B cell (primary cell): ENCODE data around the gene PRKN. TPM values are rescaled to one million over a fixed set of nuclear protein-coding genes. Genes with fewer than 3 reads are reported as not detected.

ENCODE experiments used
- ATAC-seq: fragments of 200-7000 bp; cut with Tn5 transposase; one replicate; pipeline ENCODE4 v1.10.0; 2021; ENCODE audit warnings: low read depth, mild to moderate bottlenecking, moderate number of reproducible peaks, moderate library complexity
- CTCF ChIA-PET: fragments of 350-600 bp; sonication (Branson Sonifier 250); formaldehyde crosslinking; loops from one replicate; lab custom pipeline; 2021; ENCODE audit warnings: antibody characterized with exemption, inconsistent platforms; lab: Charles Lee
- POLR2A ChIA-PET: fragments of 350-600 bp; sonication (Branson Sonifier 250); formaldehyde crosslinking; loops from one replicate; lab custom pipeline; 2021; ENCODE audit warnings: antibody characterized with exemption; lab: Charles Lee
- DNase-seq: peaks from one replicate; pipeline ENCODE4 v3.0.0; 2013
- H2AFZ ChIP-seq: 2 replicates; pipeline ENCODE4 v1.6.1; 2012; ENCODE audit warnings: mild to moderate bottlenecking, low read depth, low read length; ENCODE audit not compliant: insufficient read depth, poor library complexity, severe bottlenecking
- H3K27ac ChIP-seq, 2 donors: 1 replicate in 1 of 2; 2 replicates in 1 of 2; pipeline ENCODE4 v1.5.1; 2012 to 2013; ENCODE audit warnings: low read length in 2 of 2, mild to moderate bottlenecking in 2 of 2, moderate library complexity in 1 of 2
- H3K27me3 ChIP-seq, 4 experiments: fragments of 200-600 bp in 1 of 4; sonication (generic) in 1 of 4; replicated peaks in 1 of 4; 1 replicate in 2 of 4; 2 replicates in 2 of 4; pipeline versions ENCODE4 v1.6.1 to v1.7.0; 2013 to 2016; ENCODE audit warnings: low read length in 3 of 4, mild to moderate bottlenecking in 2 of 4, mixed read lengths in 1 of 4, moderate library complexity in 1 of 4; ENCODE audit not compliant: insufficient read depth in 4 of 4, control insufficient read depth in 3 of 4; ENCODE audit errors: control extremely low read depth in 1 of 4
- H3K36me3 ChIP-seq, 2 experiments: replicated peaks in 1 of 2; 1 replicate in 1 of 2; 2 replicates in 1 of 2; pipeline versions ENCODE4 v1.6.1 to v1.7.1; 2013; ENCODE audit warnings: low read length in 1 of 2; ENCODE audit not compliant: insufficient read depth in 2 of 2, control insufficient read depth in 1 of 2; ENCODE audit errors: control extremely low read depth in 1 of 2, extremely low read depth in 1 of 2
- H3K4me1 ChIP-seq, 2 donors: fragments of 200-600 bp in 1 of 2; sonication (generic) in 1 of 2; 1 replicate in 1 of 2; 2 replicates in 1 of 2; pipeline versions ENCODE4 v1.5.1 to v1.6.1; 2013 to 2017; ENCODE audit warnings: low read length in 2 of 2; ENCODE audit not compliant: control insufficient read depth in 2 of 2, insufficient read depth in 2 of 2
- H3K4me2 ChIP-seq: replicated peaks from 2 replicates; pipeline ENCODE3; 2012; ENCODE audit warnings: mild to moderate bottlenecking, low read depth, low read length; ENCODE audit not compliant: poor library complexity, severe bottlenecking
- H3K4me3 ChIP-seq, 5 experiments: fragments of 200-600 bp in 1 of 5; sonication (generic) in 1 of 5; 1 replicate in 3 of 5; 2 replicates in 2 of 5; pipeline versions ENCODE4 v1.5.1 to v1.7.0; 2011 to 2016; ENCODE audit warnings: low read length in 4 of 5, mild to moderate bottlenecking in 4 of 5, low read depth in 2 of 5, control low read depth in 1 of 5, moderate library complexity in 1 of 5; ENCODE audit not compliant: insufficient read depth in 1 of 5; ENCODE audit errors: control extremely low read depth in 1 of 5, extremely low read depth in 1 of 5
- H3K79me2 ChIP-seq: fragments of 200-600 bp; sonication (generic); one replicate; pipeline ENCODE4 v1.6.0; 2016; ENCODE audit warnings: low read length; ENCODE audit not compliant: control insufficient read depth, insufficient read depth
- H3K9ac ChIP-seq: fragments of 200-600 bp; sonication (generic); 2 replicates; pipeline ENCODE4 v1.6.1; 2017; ENCODE audit warnings: mild to moderate bottlenecking, low read length, moderate library complexity
- H3K9me3 ChIP-seq, 3 donors: one replicate each; pipeline versions ENCODE4 v1.6.1 to v1.7.1; 2013; ENCODE audit warnings: low read length in 2 of 3; ENCODE audit not compliant: control insufficient read depth in 2 of 3, insufficient read depth in 1 of 3; ENCODE audit errors: control extremely low read depth in 1 of 3
- H4K20me1 ChIP-seq: 2 replicates; pipeline ENCODE4 v1.6.0; 2012; ENCODE audit warnings: mild to moderate bottlenecking, low read length; ENCODE audit not compliant: insufficient read depth, control insufficient read depth, poor library complexity, severe bottlenecking
- H3K27ac Mint-ChIP-seq: one replicate; pipeline ENCODE4 v1.8.0; 2021; ENCODE audit warnings: mixed read lengths
- H3K27me3 Mint-ChIP-seq: one replicate; pipeline ENCODE4 v1.8.0; 2021; ENCODE audit warnings: mixed read lengths
- H3K4me1 Mint-ChIP-seq: one replicate; pipeline ENCODE4 v1.8.0; 2021; ENCODE audit warnings: mixed read lengths
- H3K4me3 Mint-ChIP-seq: one replicate; pipeline ENCODE4 v1.8.0; 2021; ENCODE audit warnings: mixed read lengths
- H3K9me3 Mint-ChIP-seq: one replicate; pipeline ENCODE4 v1.8.0; 2022; ENCODE audit warnings: mixed read lengths; ENCODE audit not compliant: insufficient read depth
- EZH2 ChIP-seq: IDR thresholded peaks from 2 replicates; pipeline ENCODE4 v1.6.1; 2012; ENCODE audit warnings: borderline replicate concordance, low read depth, mild to moderate bottlenecking, moderate library complexity, low read length; ENCODE audit not compliant: insufficient read depth, poor library complexity, severe bottlenecking
- WGBS: methylation state at CpG from one replicate; pipeline ENCODE4 v1.1.5; 2013; ENCODE audit warnings: missing lambda C conversion rate; ENCODE audit not compliant: insufficient coverage; 5-methylcytosine and 5-hydroxymethylcytosine counted together
- intact Hi-C: fragments of 100-400 bp; cut with micrococcal nuclease; formaldehyde crosslinking; loops from one replicate; pipeline ENCODE4 v1.10.0; 2022
- polyA plus RNA-seq: library from polyadenylated mRNA; depleted of rRNA; stranded (reverse); fragments of >200 nt; gene quantifications from 2 replicates; pipeline ENCODE4 v1.2.3, GENCODE V29; 2012
- total RNA-seq, 2 donors: library from RNA; stranded (reverse); fragments of 120-200 nt in 1 of 2; gene quantifications; 1 replicate in 1 of 2; 2 replicates in 1 of 2; pipeline versions ENCODE4 v1.2.3 to v1.2.4, GENCODE V29; 2013 to 2022
- TF ChIP-seq, protein P1 (sequence below): fragments of 200-600 bp; IDR thresholded peaks from one replicate; pipeline ENCODE4 v1.8.0; 2022; ENCODE audit warnings: antibody characterized with exemption, mild to moderate bottlenecking

PRKN gene
- total and polyA plus RNA-seq, 2 donors (not counting 1 experiment from before 2014, with no cell fraction given), result 1.6 to 6.2 TPM

DNA sequence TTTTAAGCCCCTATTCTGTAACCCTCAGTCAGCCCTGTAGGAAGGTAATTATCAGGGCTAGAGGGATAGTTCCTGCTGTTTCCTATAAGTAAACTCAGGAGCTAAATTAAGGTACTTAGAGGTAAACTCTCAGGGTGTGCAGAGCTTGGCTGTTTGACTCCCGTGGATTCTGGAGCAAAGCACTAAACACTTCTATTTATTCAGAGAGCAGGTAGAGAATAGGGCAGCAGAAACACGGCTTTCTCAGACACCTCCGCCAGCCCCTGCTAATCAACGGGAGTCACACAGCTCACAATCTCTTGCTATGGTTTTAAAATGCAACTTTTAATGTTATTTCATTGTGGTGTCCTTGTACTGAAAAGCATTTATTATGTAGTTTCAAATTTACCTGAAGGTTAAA lies 21.8 kb downstream of the PRKN start:
- Histone ChIP-seq H4K20me1 (no peaks in the 10 kb centered on the region), H3K9ac (no peak overlapping the region), H3K4me1 (peaks cover 3 to 6% of the 10 kb centered on the region in 2 donors), H3K36me3 (no peaks in the 10 kb centered on the region), H3K27me3 (no peaks in the 10 kb centered on the region), H3K4me2 (no peak overlapping the region), H3K79me2 (no peaks in the 10 kb centered on the region), H3K9me3 (no peaks in the 10 kb centered on the region), H3K4me3 (no peak overlapping the region), H2AFZ (no peak overlapping the region), H3K27ac (no peak overlapping the region)
- Mint-ChIP-seq H3K4me1 (peaks cover 5% of the 10 kb centered on the region), H3K9me3 (no peaks in the 10 kb centered on the region), H3K4me3 (no peak overlapping the region), H3K27ac (no peak overlapping the region), H3K27me3 (no peaks in the 10 kb centered on the region)
- POLR2A ChIA-PET, result no interaction called here
- no CpG with 5 or more reads among the region's 4 CpGs for WGBS
- TF ChIP-seq EZH2, result no peak
- TF ChIP-seq, protein P1, sequence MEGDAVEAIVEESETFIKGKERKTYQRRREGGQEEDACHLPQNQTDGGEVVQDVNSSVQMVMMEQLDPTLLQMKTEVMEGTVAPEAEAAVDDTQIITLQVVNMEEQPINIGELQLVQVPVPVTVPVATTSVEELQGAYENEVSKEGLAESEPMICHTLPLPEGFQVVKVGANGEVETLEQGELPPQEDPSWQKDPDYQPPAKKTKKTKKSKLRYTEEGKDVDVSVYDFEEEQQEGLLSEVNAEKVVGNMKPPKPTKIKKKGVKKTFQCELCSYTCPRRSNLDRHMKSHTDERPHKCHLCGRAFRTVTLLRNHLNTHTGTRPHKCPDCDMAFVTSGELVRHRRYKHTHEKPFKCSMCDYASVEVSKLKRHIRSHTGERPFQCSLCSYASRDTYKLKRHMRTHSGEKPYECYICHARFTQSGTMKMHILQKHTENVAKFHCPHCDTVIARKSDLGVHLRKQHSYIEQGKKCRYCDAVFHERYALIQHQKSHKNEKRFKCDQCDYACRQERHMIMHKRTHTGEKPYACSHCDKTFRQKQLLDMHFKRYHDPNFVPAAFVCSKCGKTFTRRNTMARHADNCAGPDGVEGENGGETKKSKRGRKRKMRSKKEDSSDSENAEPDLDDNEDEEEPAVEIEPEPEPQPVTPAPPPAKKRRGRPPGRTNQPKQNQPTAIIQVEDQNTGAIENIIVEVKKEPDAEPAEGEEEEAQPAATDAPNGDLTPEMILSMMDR, result no peak
- no peak for ATAC-seq
- no peak for DNase-seq
- intact Hi-C loops, result no loop called here
- CTCF ChIA-PET, result no interaction called here

DNA sequence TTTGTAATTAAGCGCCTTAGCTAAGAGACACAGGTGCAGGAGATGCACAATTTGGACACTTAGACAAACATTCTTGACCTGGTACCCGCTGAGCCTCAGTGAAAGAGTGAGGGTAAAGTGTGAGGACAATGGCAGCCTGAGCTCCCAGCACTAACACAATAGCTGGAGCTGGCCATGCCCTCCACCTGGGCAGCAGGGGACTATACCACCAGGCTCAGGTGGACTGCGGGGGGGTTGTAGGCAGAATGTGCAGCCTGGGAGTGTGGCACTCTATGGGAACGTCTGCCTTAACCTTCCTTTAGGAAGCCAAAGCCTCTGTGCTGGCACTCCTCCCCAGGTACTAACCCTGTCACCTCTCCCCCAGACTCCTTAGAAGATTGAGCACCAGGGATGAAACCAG lies 23.6 kb downstream of the PRKN start:
- Mint-ChIP-seq H3K27ac (no peak overlapping the region), H3K9me3 (no peaks in the 10 kb centered on the region), H3K27me3 (no peaks in the 10 kb centered on the region), H3K4me3 (no peak overlapping the region), H3K4me1 (peaks cover 5% of the 10 kb centered on the region)
- TF ChIP-seq EZH2, result no peak
- TF ChIP-seq, protein P1, result no peak
- no peaks in the 10 kb centered on the region for H4K20me1 ChIP-seq
- no peak for ATAC-seq
- H3K27me3 ChIP-seq, result no peaks in the 10 kb centered on the region
- no peak overlapping the region for H3K27ac ChIP-seq
- CTCF ChIA-PET, result no interaction called here
- no peak overlapping the region for H2AFZ ChIP-seq
- H3K4me3 ChIP-seq, result no peak overlapping the region
- DNase-seq, result no peak
- no peak overlapping the region for H3K4me2 ChIP-seq
- H3K9ac ChIP-seq, result no peak overlapping the region
- POLR2A ChIA-PET, result no interaction called here
- H3K4me1 ChIP-seq, result peaks cover 3 to 6% of the 10 kb centered on the region in 2 donors
- WGBS, result 96% methylated on average over 4 of the region's 4 CpGs
- H3K79me2 ChIP-seq, result no peaks in the 10 kb centered on the region
- intact Hi-C loops, result no loop called here
- no peaks in the 10 kb centered on the region for H3K36me3 ChIP-seq
- H3K9me3 ChIP-seq, result no peaks in the 10 kb centered on the region
